GM12873 (cell line): Measurements from ENCODE around the gene C17orf107.

ENCODE experiments used
- TF ChIP-seq, protein P1 (sequence below): IDR thresholded peaks from 2 replicates; pipeline ENCODE4 v1.5.1; 2012; ENCODE audit warnings: low read depth, mild to moderate bottlenecking, moderate library complexity, low read length, control low read depth; ENCODE audit not compliant: insufficient read depth; ENCODE audit errors: missing control alignments

C17orf107 gene

DNA sequence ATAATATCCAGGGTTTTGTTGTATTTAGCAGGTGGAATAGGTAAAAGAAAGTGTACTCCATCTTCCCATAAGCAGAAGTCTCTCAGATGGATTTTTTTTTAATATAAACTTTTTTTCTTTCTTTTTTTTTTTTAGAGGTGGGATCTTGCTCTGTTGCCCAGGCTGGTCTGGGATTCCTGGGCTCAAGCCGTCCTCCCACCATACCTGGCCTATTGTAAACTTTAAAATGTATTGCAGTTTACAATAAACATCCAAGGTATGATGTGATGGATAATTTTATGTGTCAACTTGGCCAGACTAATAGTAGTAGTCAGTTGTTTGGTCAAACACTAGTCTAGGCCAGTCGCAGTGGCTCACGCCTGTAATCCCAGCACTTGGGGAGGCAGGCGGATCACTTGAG, 22.0 kb downstream of the C17orf107 start:
- TF ChIP-seq, protein P1, sequence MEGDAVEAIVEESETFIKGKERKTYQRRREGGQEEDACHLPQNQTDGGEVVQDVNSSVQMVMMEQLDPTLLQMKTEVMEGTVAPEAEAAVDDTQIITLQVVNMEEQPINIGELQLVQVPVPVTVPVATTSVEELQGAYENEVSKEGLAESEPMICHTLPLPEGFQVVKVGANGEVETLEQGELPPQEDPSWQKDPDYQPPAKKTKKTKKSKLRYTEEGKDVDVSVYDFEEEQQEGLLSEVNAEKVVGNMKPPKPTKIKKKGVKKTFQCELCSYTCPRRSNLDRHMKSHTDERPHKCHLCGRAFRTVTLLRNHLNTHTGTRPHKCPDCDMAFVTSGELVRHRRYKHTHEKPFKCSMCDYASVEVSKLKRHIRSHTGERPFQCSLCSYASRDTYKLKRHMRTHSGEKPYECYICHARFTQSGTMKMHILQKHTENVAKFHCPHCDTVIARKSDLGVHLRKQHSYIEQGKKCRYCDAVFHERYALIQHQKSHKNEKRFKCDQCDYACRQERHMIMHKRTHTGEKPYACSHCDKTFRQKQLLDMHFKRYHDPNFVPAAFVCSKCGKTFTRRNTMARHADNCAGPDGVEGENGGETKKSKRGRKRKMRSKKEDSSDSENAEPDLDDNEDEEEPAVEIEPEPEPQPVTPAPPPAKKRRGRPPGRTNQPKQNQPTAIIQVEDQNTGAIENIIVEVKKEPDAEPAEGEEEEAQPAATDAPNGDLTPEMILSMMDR: no peak

DNA sequence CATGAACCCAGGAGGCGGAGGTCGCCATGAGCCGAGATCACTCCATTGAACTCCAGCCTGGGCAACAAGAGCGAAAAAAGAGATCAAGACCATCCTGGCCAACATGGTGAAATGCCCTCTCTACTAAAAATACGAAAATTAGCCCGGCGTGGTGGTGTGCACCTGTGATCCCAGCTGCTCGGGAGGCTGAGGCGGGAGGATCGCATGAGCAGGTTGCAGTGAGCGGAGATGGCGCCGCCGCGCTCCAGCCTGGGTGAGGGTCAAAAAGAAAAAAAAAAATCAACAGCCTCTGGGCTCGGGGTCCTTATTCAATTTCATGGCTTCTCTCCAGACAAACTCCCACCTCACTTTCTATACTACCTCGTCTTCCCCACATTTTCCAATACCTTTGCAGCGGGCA, 29.5 kb downstream of the C17orf107 start:
- TF ChIP-seq, protein P1: no peak

DNA sequence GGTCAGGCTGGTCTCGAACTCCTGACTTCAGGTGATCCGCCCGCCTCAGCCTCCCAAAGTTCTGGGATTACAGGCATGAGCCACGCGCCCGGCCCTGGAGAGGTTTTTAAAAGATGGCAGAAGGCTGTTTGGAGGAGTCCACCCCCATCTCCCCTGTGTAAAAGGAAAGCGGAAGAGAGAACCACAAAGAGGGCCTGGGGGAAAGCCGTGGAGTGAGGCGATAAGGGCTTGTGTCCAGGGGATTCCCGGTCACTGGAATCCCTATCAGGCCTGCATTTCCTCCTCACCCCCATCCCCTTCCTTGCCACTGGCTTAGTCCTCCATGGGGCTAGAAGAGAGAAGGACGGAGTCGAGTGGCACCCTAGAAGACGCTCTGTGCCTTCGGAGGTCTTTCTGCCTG, 32.6 kb downstream of the C17orf107 start, which contains the start of gene GP1BA:
GP1BA (plus strand) TSS at position 315 of the 400 bp plus-strand sequence. CDS start 328 bp downstream, outside the sequence.
- TF ChIP-seq, protein P1: no peak

DNA sequence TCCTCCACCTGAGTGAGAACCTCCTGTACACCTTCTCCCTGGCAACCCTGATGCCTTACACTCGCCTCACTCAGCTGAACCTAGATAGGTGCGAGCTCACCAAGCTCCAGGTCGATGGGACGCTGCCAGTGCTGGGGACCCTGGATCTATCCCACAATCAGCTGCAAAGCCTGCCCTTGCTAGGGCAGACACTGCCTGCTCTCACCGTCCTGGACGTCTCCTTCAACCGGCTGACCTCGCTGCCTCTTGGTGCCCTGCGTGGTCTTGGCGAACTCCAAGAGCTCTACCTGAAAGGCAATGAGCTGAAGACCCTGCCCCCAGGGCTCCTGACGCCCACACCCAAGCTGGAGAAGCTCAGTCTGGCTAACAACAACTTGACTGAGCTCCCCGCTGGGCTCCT, 33.4 kb downstream of the C17orf107 start:
- TF ChIP-seq, protein P1: no peak

DNA sequence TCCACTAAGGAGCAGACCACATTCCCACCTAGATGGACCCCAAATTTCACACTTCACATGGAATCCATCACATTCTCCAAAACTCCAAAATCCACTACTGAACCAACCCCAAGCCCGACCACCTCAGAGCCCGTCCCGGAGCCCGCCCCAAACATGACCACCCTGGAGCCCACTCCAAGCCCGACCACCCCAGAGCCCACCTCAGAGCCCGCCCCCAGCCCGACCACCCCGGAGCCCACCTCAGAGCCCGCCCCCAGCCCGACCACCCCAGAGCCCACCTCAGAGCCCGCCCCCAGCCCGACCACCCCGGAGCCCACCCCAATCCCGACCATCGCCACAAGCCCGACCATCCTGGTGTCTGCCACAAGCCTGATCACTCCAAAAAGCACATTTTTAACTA, 34.3 kb downstream of the C17orf107 start:
- TF ChIP-seq, protein P1: no peak

DNA sequence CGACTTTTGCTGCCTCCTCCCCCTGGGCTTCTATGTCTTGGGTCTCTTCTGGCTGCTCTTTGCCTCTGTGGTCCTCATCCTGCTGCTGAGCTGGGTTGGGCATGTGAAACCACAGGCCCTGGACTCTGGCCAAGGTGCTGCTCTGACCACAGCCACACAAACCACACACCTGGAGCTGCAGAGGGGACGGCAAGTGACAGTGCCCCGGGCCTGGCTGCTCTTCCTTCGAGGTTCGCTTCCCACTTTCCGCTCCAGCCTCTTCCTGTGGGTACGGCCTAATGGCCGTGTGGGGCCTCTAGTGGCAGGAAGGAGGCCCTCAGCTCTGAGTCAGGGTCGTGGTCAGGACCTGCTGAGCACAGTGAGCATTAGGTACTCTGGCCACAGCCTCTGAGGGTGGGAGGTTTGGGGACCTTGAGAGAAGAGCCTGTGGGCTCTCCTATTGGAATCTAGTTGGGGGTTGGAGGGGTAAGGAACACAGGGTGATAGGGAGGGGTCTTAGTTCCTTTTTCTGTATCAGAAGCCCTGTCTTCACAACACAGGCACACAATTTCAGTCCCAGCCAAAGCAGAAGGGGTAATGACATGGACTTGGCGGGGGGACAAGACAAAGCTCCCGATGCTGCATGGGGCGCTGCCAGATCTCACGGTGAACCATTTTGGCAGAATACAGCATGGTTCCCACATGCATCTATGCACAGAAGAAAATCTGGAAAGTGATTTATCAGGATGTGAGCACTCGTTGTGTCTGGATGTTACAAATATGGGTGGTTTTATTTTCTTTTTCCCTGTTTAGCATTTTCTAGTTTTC, 35.0 kb downstream of the C17orf107 start:
- TF ChIP-seq, protein P1: peak; percentile 41

DNA sequence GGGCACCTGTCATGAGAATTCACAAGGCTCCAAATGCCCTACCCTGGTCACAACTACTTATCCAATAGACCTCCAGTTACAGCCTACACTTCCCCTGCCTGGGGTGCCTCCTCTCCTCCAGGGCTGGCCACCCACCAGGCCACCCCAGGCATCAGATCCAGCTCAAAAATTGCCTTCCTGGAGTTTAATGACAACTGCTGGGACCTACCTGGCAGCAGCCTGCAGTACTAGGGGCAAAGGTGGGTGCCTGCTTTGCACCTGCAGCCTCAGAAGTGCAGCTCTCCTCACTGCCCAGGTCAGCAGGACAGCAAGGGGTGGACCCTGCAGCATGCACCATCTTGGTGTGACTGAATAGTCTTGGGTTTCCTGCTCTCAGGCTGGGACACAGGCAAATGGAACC, 36.3 kb downstream of the C17orf107 start:
- TF ChIP-seq, protein P1: no peak
